Stomach (tissue), 4 donors: ENCODE measurements around the gene COL25A1.

Source experiments
- EP300 ChIP-seq: sonication (generic); formaldehyde crosslinking; IDR thresholded peaks from one replicate; pipeline ENCODE4 v1.6.1; 2017; ENCODE audit warnings: antibody characterized with exemption
- POLR2A ChIP-seq, 4 donors: fragments of 450-650 bp; IDR thresholded peaks; one replicate each; pipeline ENCODE4 v1.6.1; 2016; ENCODE audit warnings: antibody characterized with exemption in 4 of 4, control low read depth in 2 of 4, mild to moderate bottlenecking in 1 of 4, moderate library complexity in 1 of 4
- TF ChIP-seq, protein P1 (sequence below), 7 experiments: fragments of 450-650 bp in 4 of 7; fragments of 200-600 bp in 3 of 7; sonication (generic) in 3 of 7; IDR thresholded peaks; one replicate each; pipeline ENCODE4 v1.5.1; 2016 to 2019; ENCODE audit warnings: antibody characterized with exemption in 7 of 7, control low read depth in 2 of 7, mild to moderate bottlenecking in 1 of 7

DNA sequence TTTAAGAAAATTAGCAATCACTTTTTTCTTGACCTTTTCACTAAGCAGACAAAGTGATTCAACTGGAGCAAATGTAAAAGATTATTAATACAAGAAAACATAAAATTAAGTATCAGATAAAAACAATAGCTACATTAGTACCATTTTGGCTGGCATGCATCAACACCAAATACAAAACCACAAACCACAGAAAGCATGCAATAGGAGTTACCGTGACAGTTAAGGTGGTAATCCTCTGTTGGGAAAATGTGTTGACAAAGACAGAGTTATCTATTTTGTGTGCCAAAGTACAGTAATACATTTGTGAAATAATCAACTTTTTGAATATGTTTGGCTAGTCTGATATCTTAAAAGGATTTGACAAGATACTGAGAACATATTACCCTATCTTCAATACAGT is 449.8 kb downstream of the COL25A1 start:
- TF ChIP-seq EP300 (no peak), POLR2A (IDR thresholded peaks at IDR 0.05) (no peak)
- TF ChIP-seq, protein P1, sequence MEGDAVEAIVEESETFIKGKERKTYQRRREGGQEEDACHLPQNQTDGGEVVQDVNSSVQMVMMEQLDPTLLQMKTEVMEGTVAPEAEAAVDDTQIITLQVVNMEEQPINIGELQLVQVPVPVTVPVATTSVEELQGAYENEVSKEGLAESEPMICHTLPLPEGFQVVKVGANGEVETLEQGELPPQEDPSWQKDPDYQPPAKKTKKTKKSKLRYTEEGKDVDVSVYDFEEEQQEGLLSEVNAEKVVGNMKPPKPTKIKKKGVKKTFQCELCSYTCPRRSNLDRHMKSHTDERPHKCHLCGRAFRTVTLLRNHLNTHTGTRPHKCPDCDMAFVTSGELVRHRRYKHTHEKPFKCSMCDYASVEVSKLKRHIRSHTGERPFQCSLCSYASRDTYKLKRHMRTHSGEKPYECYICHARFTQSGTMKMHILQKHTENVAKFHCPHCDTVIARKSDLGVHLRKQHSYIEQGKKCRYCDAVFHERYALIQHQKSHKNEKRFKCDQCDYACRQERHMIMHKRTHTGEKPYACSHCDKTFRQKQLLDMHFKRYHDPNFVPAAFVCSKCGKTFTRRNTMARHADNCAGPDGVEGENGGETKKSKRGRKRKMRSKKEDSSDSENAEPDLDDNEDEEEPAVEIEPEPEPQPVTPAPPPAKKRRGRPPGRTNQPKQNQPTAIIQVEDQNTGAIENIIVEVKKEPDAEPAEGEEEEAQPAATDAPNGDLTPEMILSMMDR (IDR thresholded peaks at IDR 0.05): no peak
